SU-DHL-6 (cell line): ENCODE measurements around the gene SERPINA1.

Experiments
- H2AFZ ChIP-seq: fragments of 200-600 bp; sonication (generic); 2 replicates; pipeline ENCODE4 v1.6.1; 2014; ENCODE audit warnings: low read depth, mild to moderate bottlenecking, moderate library complexity, mixed read lengths, antibody characterized with exemption, low read length; ENCODE audit not compliant: severe bottlenecking
- H3F3A ChIP-seq: fragments of 200-600 bp; shearing (Covaris generic); 2 replicates; pipeline ENCODE4 v1.6.0; 2016; ENCODE audit warnings: antibody characterized with exemption, mild to moderate bottlenecking; ENCODE audit not compliant: insufficient read depth
- H3K27ac ChIP-seq: fragments of 200-600 bp; sonication (generic); 2 replicates; pipeline ENCODE4 v1.5.1; 2016; ENCODE audit warnings: low read depth, mild to moderate bottlenecking, low read length, moderate library complexity, mixed read lengths
- H3K27me3 ChIP-seq: fragments of 200-600 bp; sonication (generic), shearing (Covaris generic); 2 replicates; pipeline ENCODE4 v1.6.0; 2014; ENCODE audit warnings: mild to moderate bottlenecking, low read length
- H3K36me3 ChIP-seq: fragments of 200-600 bp; sonication (generic); 2 replicates; pipeline ENCODE4 v1.6.1; 2014; ENCODE audit warnings: mild to moderate bottlenecking, low read length, mixed read lengths
- H3K4me2 ChIP-seq: fragments of 300-600, 200-600 bp; shearing (Covaris generic), sonication (generic); 2 replicates; pipeline ENCODE4 v1.6.0; 2014; ENCODE audit warnings: low read length, low read depth, mild to moderate bottlenecking; ENCODE audit not compliant: poor library complexity, severe bottlenecking
- H3K4me3 ChIP-seq: fragments of 200-600 bp; sonication (generic); 2 replicates; pipeline ENCODE4 v1.5.1; 2014; ENCODE audit warnings: antibody characterized with exemption, low read length, mild to moderate bottlenecking, mixed read lengths; ENCODE audit not compliant: insufficient read depth, poor library complexity, severe bottlenecking
- H3K79me2 ChIP-seq: fragments of 200-600 bp; sonication (generic); 2 replicates; pipeline ENCODE4 v1.6.1; 2014; ENCODE audit warnings: mild to moderate bottlenecking, low read length, moderate library complexity; ENCODE audit not compliant: insufficient read depth
- H3K9ac ChIP-seq: fragments of 200-600 bp; sonication (generic); 2 replicates; pipeline ENCODE4 v1.7.0; 2014; ENCODE audit warnings: mild to moderate bottlenecking, low read length
- H3K9me2 ChIP-seq: fragments of 200-600 bp; sonication (generic); replicated peaks from 2 replicates; pipeline ENCODE4 v1.6.1; 2014; ENCODE audit warnings: low read length; ENCODE audit not compliant: insufficient read depth
- H3K9me3 ChIP-seq: fragments of 200-600 bp; sonication (generic); 2 replicates; pipeline ENCODE4 v1.6.1; 2014; ENCODE audit warnings: low read length, mixed read lengths; ENCODE audit not compliant: insufficient read depth
- H4K20me1 ChIP-seq: fragments of 200-600 bp; sonication (generic); 2 replicates; pipeline ENCODE4 v1.6.1; 2014; ENCODE audit warnings: low read depth, mild to moderate bottlenecking, antibody characterized with exemption, low read length, moderate library complexity, mixed read lengths
- EZH2phosphoT487 ChIP-seq: fragments of 200-600 bp; sonication (generic), shearing (Covaris generic); conservative IDR thresholded peaks from 2 replicates; pipeline ENCODE4 v1.6.1; 2018; ENCODE audit warnings: mild to moderate bottlenecking, antibody characterized with exemption, low read length, moderate library complexity, mixed read lengths
- TF ChIP-seq, protein P1 (sequence below): fragments of 200-600 bp; sonication (generic); IDR thresholded peaks from one replicate; pipeline ENCODE4 v1.5.1; 2017; ENCODE audit warnings: antibody characterized with exemption, mild to moderate bottlenecking, low read length, moderate library complexity; ENCODE audit not compliant: insufficient read depth, poor library complexity, severe bottlenecking

SERPINA1 gene

DNA sequence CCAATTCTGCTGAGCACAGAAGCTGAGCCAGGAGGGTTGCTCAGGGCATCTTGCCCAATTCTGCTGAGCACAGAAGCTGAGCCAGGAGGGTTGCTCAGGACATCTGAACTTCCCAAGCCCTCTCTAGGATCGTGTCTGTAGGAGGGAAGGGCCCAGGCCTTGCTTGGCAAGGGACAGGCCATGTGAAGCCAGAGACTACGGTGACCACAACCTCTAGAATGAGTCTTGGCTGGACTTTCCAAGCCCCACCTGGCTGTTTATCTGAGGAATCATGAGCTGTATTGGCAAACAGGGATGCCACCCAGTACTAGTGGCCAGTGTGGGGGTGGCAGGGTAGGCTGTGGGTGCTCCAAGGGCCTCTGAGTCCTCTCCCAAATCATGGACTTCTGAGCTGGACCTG lies 57.5 kb downstream of the SERPINA1 start:
- Histone ChIP-seq H3K4me3 (no peak overlapping the region), H3K27ac (no peak overlapping the region), H3K79me2 (no peaks in the 10 kb centered on the region), H2AFZ (no peak overlapping the region), H3K27me3 (no peaks in the 10 kb centered on the region), H3K4me2 (no peak overlapping the region), H3F3A (no peaks in the 10 kb centered on the region), H3K9me2 (no peaks in the 10 kb centered on the region), H4K20me1 (no peaks in the 10 kb centered on the region), H3K36me3 (no peaks in the 10 kb centered on the region), H3K9ac (no peak overlapping the region), H3K9me3 (no peaks in the 10 kb centered on the region)
- no peak for TF ChIP-seq EZH2phosphoT487
- TF ChIP-seq, protein P1, sequence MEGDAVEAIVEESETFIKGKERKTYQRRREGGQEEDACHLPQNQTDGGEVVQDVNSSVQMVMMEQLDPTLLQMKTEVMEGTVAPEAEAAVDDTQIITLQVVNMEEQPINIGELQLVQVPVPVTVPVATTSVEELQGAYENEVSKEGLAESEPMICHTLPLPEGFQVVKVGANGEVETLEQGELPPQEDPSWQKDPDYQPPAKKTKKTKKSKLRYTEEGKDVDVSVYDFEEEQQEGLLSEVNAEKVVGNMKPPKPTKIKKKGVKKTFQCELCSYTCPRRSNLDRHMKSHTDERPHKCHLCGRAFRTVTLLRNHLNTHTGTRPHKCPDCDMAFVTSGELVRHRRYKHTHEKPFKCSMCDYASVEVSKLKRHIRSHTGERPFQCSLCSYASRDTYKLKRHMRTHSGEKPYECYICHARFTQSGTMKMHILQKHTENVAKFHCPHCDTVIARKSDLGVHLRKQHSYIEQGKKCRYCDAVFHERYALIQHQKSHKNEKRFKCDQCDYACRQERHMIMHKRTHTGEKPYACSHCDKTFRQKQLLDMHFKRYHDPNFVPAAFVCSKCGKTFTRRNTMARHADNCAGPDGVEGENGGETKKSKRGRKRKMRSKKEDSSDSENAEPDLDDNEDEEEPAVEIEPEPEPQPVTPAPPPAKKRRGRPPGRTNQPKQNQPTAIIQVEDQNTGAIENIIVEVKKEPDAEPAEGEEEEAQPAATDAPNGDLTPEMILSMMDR, result no peak

GRCh38 chr14:94330432-94330831 lies 58.0 kb downstream of the SERPINA1 start:
- H2AFZ ChIP-seq, result no peak overlapping the region
- H3K4me2 ChIP-seq, result no peak overlapping the region
- H3K9me2 ChIP-seq, result no peaks in the 10 kb centered on the region
- no peaks in the 10 kb centered on the region for H3F3A ChIP-seq
- H3K27me3 ChIP-seq, result no peaks in the 10 kb centered on the region
- no peaks in the 10 kb centered on the region for H3K36me3 ChIP-seq
- no peak overlapping the region for H3K27ac ChIP-seq
- H3K9ac ChIP-seq, result no peak overlapping the region
- no peak overlapping the region for H3K4me3 ChIP-seq
- H3K79me2 ChIP-seq, result no peaks in the 10 kb centered on the region
- TF ChIP-seq EZH2phosphoT487, result no peak
- TF ChIP-seq, protein P1, result no peak
- H4K20me1 ChIP-seq, result no peaks in the 10 kb centered on the region
- no peaks in the 10 kb centered on the region for H3K9me3 ChIP-seq

DNA sequence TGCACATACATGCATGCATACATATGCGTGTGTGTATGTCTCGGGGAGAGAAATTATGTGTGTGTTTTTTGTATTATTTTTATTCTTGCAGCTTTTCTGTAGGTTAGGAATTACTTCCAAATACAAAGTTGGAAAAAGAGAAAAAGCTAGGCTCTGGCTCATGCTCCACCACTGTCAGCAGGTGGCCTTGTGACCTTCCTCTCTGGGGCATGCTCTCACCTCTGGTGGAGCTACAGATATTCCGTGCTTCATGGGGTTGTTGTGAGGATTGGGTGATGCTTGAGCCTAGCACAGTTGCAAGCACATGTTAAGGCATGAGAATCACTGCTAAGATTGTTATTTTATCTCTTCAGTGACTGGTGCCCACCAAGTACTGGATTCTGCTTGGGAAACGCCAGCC lies 58.5 kb downstream of the SERPINA1 start:
- Histone ChIP-seq H3K27me3 (no peaks in the 10 kb centered on the region), H3K9me2 (no peaks in the 10 kb centered on the region), H3K4me2 (no peak overlapping the region), H2AFZ (no peak overlapping the region), H3K36me3 (no peaks in the 10 kb centered on the region), H3K79me2 (no peaks in the 10 kb centered on the region), H3K4me3 (no peak overlapping the region), H4K20me1 (no peaks in the 10 kb centered on the region), H3K9ac (no peak overlapping the region), H3K9me3 (no peaks in the 10 kb centered on the region), H3F3A (no peaks in the 10 kb centered on the region), H3K27ac (no peak overlapping the region)
- TF ChIP-seq EZH2phosphoT487, result no peak
- TF ChIP-seq, protein P1, result no peak
